GM12878 (cell line): ENCODE data around the gene ARHGAP1. TPM values are rescaled to one million over a fixed set of nuclear protein-coding genes. Genes with fewer than 3 reads are reported as not detected.

Experiments used
- ATAC-seq: fragments of 200-7000 bp; cut with Tn5 transposase; 3 replicates; pipeline ENCODE4 v1.9.1; 2020; ENCODE audit warnings: mild to moderate bottlenecking, moderate library complexity
- BruUV-seq: library from RNA; stranded (reverse); fragments of 400-500 nt; replicated peaks from 2 replicates; lab custom pipeline; 2021; lab: Mats Ljungman, UMichigan
- CTCF ChIA-PET: fragments of 300-600 bp; sonication (Branson Sonifier 250); formaldehyde crosslinking; extraction: SDS; loops from one replicate; lab custom pipeline; 2021; ENCODE audit warnings: inconsistent platforms; lab: Yijun Ruan, JAX
- POLR2A ChIA-PET: fragments of 350-600 bp; formaldehyde crosslinking; extraction: SDS; loops from one replicate; lab custom pipeline; 2021; ENCODE audit warnings: inconsistent platforms; lab: Charles Lee
- RAD21 ChIA-PET: fragments of 300-600 bp; sonication (Branson Sonifier 250); formaldehyde crosslinking; loops from one replicate; lab custom pipeline; 2023; ENCODE audit warnings: antibody characterized with exemption; ENCODE audit not compliant: unreplicated experiment; lab: Charles Lee
- SMC1A ChIA-PET: fragments of 300-600 bp; sonication (Branson Sonifier 250); formaldehyde crosslinking; loops from one replicate; lab custom pipeline; 2023; ENCODE audit not compliant: unreplicated experiment, uncharacterized antibody; lab: Charles Lee
- DNase-seq: peaks from one replicate; pipeline ENCODE4 v3.0.0-alpha.2; 2011; ENCODE audit warnings: low read depth, low spot score
- FAIRE-seq: peaks from 3 replicates; lab custom pipeline; 2011; peaks lifted over from hg19 to GRCh38; lab: Jason Lieb, UNC
- H2AFZ ChIP-seq: 2 replicates; pipeline ENCODE4 v1.6.0; 2011; ENCODE audit warnings: low read depth, low read length, control low read depth; ENCODE audit not compliant: control insufficient read depth
- H3K27ac ChIP-seq: 2 replicates; pipeline ENCODE4 v1.5.1; 2011; ENCODE audit warnings: control low read depth; ENCODE audit not compliant: control insufficient read depth, insufficient read depth
- H3K27me3 ChIP-seq, 2 experiments: replicated peaks in 1 of 2; 2 replicates each; pipeline versions ENCODE4 v1.6.0 to v1.6.1; 2011; ENCODE audit warnings: low read length in 1 of 2; ENCODE audit not compliant: control insufficient read depth in 2 of 2, insufficient read depth in 2 of 2
- H3K36me3 ChIP-seq, 2 experiments: 2 replicates each; pipeline ENCODE4 v1.5.1; 2011; ENCODE audit warnings: low read length in 1 of 2; ENCODE audit not compliant: control insufficient read depth in 2 of 2, insufficient read depth in 2 of 2
- H3K4me1 ChIP-seq: 2 replicates; pipeline ENCODE4 v1.6.1; 2011; ENCODE audit warnings: mild to moderate bottlenecking, low read length, moderate library complexity, mixed read lengths; ENCODE audit not compliant: control insufficient read depth, insufficient read depth
- H3K4me2 ChIP-seq: 2 replicates; pipeline ENCODE4 v1.6.0; 2011; ENCODE audit warnings: control low read depth; ENCODE audit not compliant: control insufficient read depth, insufficient read depth
- H3K4me3 ChIP-seq: fragments of 200-600 bp; sonication (generic); 2 replicates; pipeline ENCODE4 v1.5.1; 2016
- H3K79me2 ChIP-seq: 2 replicates; pipeline ENCODE4 v1.6.0; 2011; ENCODE audit warnings: low read length; ENCODE audit not compliant: control insufficient read depth, insufficient read depth
- H3K9ac ChIP-seq: 2 replicates; pipeline ENCODE4 v1.8.0; 2011; ENCODE audit warnings: low read length, control low read depth, mixed read lengths; ENCODE audit not compliant: control insufficient read depth, insufficient read depth
- H3K9me3 ChIP-seq: replicated peaks from 3 replicates; pipeline ENCODE4 v1.5.1; 2011; ENCODE audit warnings: mild to moderate bottlenecking, low read length; ENCODE audit not compliant: control insufficient read depth, insufficient read depth
- H4K20me1 ChIP-seq: 2 replicates; pipeline ENCODE4 v1.6.0; 2011; ENCODE audit not compliant: control insufficient read depth, insufficient read depth
- BMI1 ChIP-seq: fragments of 450-650 bp; IDR thresholded peaks from 2 replicates; pipeline ENCODE4 v1.6.1; 2016; ENCODE audit warnings: mild to moderate bottlenecking, moderate library complexity, borderline replicate concordance
- CREM ChIP-seq: IDR thresholded peaks from 2 replicates; pipeline ENCODE4 v1.6.1; 2014; ENCODE audit warnings: antibody characterized with exemption, low read depth
- ETV6 ChIP-seq, 2 experiments: fragments of 450-650 bp in 1 of 2; IDR thresholded peaks in 1 of 2; conservative IDR thresholded peaks in 1 of 2; 2 replicates each; pipeline ENCODE4 v1.6.1; 2014; ENCODE audit warnings: antibody characterized with exemption in 1 of 2, borderline replicate concordance in 1 of 2, low read depth in 1 of 2, mild to moderate bottlenecking in 1 of 2, moderate library complexity in 1 of 2
- HSF1 ChIP-seq: fragments of 150-350 bp; IDR thresholded peaks from 2 replicates; pipeline ENCODE4 v1.6.1; 2014; ENCODE audit warnings: mild to moderate bottlenecking, low read depth, low read length
- MXI1 ChIP-seq: fragments of 150-350 bp; IDR thresholded peaks from 2 replicates; pipeline ENCODE4 v1.6.1; 2011; ENCODE audit warnings: low read depth, mild to moderate bottlenecking, inconsistent platforms, low read length, improper control_type of control experiment
- POLR2AphosphoS5 ChIP-seq: IDR thresholded peaks from 2 replicates; pipeline ENCODE4 v1.6.1; 2011; ENCODE audit warnings: mild to moderate bottlenecking, low read length, inconsistent platforms
- POU2F2 ChIP-seq: IDR thresholded peaks from 3 replicates; pipeline ENCODE4 v1.6.1; 2011; ENCODE audit warnings: low read depth, mild to moderate bottlenecking, low read length, borderline replicate concordance
- SIX5 ChIP-seq: IDR thresholded peaks from 2 replicates; pipeline ENCODE4 v1.6.1; 2011; ENCODE audit warnings: mild to moderate bottlenecking, low read depth, low read length, moderate library complexity; ENCODE audit not compliant: severe bottlenecking
- TAF1 ChIP-seq: IDR thresholded peaks from 2 replicates; pipeline ENCODE4 v1.6.1; 2011; ENCODE audit warnings: mild to moderate bottlenecking, low read depth, low read length, borderline replicate concordance
- ZBTB33 ChIP-seq: fragments of 450-650 bp; IDR thresholded peaks from 2 replicates; pipeline ENCODE4 v1.6.1; 2017; ENCODE audit warnings: mild to moderate bottlenecking
- ZBTB4 ChIP-seq: fragments of 450-650 bp; formaldehyde crosslinking; IDR thresholded peaks from 2 replicates; pipeline ENCODE4 v1.4.0; 2022; ENCODE audit warnings: mild to moderate bottlenecking, moderate library complexity
- ZNF24 ChIP-seq: fragments of 450-650 bp; IDR thresholded peaks from 2 replicates; pipeline ENCODE4 v1.6.1; 2017; ENCODE audit warnings: antibody characterized with exemption, mild to moderate bottlenecking
- WGBS: methylation state at CpG from one replicate; pipeline ENCODE4 v1.1.6; 2016; ENCODE audit warnings: low lambda C conversion rate; ENCODE audit not compliant: insufficient replicate concordance, insufficient coverage; ENCODE audit errors: missing lambda C conversion rate; 5-methylcytosine and 5-hydroxymethylcytosine counted together
- in situ Hi-C: fragments of 300-500 bp; cut with MboI; formaldehyde crosslinking; loops from 9 replicates; pipeline ENCODE4 v1.14.3; 2018; ENCODE audit warnings: mixed read lengths
- intact Hi-C: fragments of 100-400 bp; cut with micrococcal nuclease; formaldehyde crosslinking; loops from one replicate; pipeline ENCODE4 v1.14.2; 2022; ENCODE audit not compliant: unreplicated experiment
- polyA plus RNA-seq, 11 experiments: library from polyadenylated mRNA; depleted of rRNA in 4 of 11; unstranded in 6 of 11; stranded (reverse) in 5 of 11; fragments of >200 nt; fragmentation: Nextera tagmentation in 4 of 11; fragmentation: Illumina TruSeq in 1 of 11; extraction: Ambion mirVana in 4 of 11; extraction: Trizol in 1 of 11; gene quantifications; 1 replicate in 1 of 11; 2 replicates in 10 of 11; pipeline versions ENCODE4 v1.2.1 to v1.2.3, GENCODE V29; 2011 to 2016; ENCODE audit warnings: inconsistent platforms in 2 of 11, missing spikeins in 2 of 11, low read depth in 1 of 11
- total RNA-seq, 4 experiments: library from RNA; depleted of rRNA in 3 of 4; stranded (reverse); fragments of >200 nt in 3 of 4; fragmentation: Illumina TruSeq in 1 of 4; extraction: Trizol in 1 of 4; gene quantifications; 2 replicates each; pipeline versions ENCODE4 v1.2.1 to v1.2.3, GENCODE V29; 2013 to 2021

Gene ARHGAP1
- total and polyA plus RNA-seq, 10 of the 15 experiments (the other 5 are each of a cell fraction or from before 2014, with no cell fraction given): 4.3 to 45.5 (median 23.2) TPM

DNA sequence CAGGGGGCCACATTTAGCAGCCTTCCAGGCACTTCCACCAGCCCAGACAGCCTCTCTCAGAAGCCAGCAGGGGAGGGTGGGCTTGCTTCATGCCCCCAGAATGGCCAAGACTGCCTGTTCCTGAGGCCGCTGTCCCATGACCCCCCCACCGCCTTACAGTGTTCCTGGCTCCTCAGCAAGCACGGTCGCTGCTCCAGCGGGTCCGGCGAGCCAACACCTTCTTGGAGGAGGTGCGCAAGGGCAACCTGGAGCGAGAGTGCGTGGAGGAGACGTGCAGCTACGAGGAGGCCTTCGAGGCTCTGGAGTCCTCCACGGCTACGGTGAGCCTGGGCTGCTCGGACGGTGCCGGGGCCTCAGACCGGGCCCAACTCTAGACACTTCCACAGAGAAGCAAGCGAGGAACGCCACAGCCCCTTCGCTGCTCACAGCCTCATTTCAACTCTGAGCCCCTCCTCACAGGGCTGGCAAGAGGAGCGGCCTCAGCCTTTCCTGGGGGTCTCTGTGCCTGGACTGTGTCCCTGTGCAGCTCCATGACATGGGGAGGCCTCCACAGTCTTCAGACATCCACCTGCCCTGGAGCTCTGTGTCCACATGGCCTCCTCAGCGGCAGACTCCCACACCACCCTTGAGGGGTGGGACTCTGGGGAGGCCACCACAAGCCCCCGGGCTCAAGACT is 19.3 kb upstream of the ARHGAP1 start (continued):
- no peak for TF ChIP-seq HSF1

GRCh38 chr11:46719048-46719542 is 18.7 kb upstream of the ARHGAP1 start, which contains the start of gene F2:
F2 (plus strand) TSS chr11:46719213; CDS start chr11:46719236, 23 bp downstream.
- intact Hi-C loops: no loop called here
- H3K27me3 ChIP-seq: no peaks in the 10 kb centered on the region
- TF ChIP-seq CREM: no peak
- no peak for TF ChIP-seq BMI1
- no peak for TF ChIP-seq ZBTB4 (CRISPR knock-in tag)
- no peak for TF ChIP-seq ETV6 (conservative IDR thresholded peaks at IDR 0.05 in 1 of 2, IDR thresholded peaks at IDR 0.05 in 1 of 2; ENCODE audit: borderline replicate concordance in 1 of 2, low read depth in 1 of 2)
- no peak for TF ChIP-seq ZNF24
- TF ChIP-seq SIX5: no peak
- TF ChIP-seq POU2F2: no peak
- TF ChIP-seq POLR2AphosphoS5: no peak
- TF ChIP-seq TAF1: no peak
- TF ChIP-seq ZBTB33: no peak
- TF ChIP-seq MXI1: no peak
- H3K27ac ChIP-seq: no peak within 1 kb of the TSS
- no peak for DNase-seq
- no TSS peak for BruUV-seq
- 67% methylated on average over 7 of the region's 7 CpGs for WGBS
- H2AFZ ChIP-seq: peak within 1 kb of the TSS; percentile 51
- POLR2A ChIA-PET: no interaction called here
- H3K36me3 ChIP-seq: no peaks in the 10 kb centered on the region
- no peaks in the 10 kb centered on the region for H3K9me3 ChIP-seq
- H4K20me1 ChIP-seq: no peaks in the 10 kb centered on the region
- no peak within 1 kb of the TSS for H3K9ac ChIP-seq
- in situ Hi-C loops: no loop called here
- RAD21 ChIA-PET: interaction anchor here (0.7 kb wide), 1 partner anchor 11 kb away, joined by 4 read pairs; no protein-coding TSS in a partner anchor
- no peak for ATAC-seq
- H3K4me2 ChIP-seq: no peak within 1 kb of the TSS
- no peaks in the 10 kb centered on the region; the same call in 1 of the 2 replicates for H3K4me1 ChIP-seq
- H3K79me2 ChIP-seq: no peaks in the 10 kb centered on the region
- SMC1A ChIA-PET: no interaction called here
- CTCF ChIA-PET: no interaction called here
- no peak for FAIRE-seq
- H3K4me3 ChIP-seq: no peak within 1 kb of the TSS
